Measurements from ENCODE around the gene ZNF189.
A peak's percentile ranks its signal among the peaks of the same experiment; 100 is the strongest.

Gene ZNF189

DNA sequence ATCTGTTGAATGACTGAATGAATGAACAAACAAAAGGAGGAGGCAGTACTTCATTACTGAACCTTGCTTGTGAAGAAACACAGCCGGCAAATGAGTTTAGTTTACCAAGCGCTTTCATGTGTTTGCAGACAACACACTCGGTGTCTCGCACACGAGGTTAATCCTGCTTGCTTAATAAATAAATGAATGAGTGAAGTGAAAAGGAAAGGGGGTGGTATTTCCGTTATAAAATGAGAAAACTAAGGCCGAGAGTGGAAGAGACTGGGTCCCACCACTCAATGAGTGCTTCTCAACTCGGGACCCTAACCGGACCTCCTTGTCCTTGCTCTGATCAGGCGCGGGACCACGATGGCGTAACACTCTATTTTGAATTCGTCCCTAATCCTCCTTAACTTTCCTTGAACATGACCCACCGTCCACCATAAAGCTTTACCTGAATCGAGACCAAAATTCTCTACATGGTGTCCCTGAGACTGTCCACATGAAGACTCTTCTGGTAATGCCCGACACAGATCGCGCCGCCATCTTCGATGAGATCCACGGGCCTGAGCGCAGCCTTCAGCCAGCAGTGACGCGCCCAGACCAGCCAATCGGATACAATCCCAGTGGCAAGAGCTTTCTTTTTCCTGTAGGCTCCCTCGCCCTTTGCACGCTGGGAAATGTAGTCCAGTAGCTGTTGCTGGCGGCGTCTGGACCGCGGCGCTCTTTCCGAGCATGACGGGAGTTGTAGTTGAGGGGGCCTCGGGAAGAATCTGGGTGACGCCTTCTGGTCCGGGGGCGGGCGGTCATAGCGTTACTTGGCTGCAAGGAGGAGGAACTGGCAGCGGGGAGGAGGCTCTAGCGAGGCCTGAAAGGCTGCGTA, at the start of gene ZNF189, which contains the start of gene MRPL50:
ZNF189 (plus strand) TSS at position 784 of the 862 bp plus-strand sequence. CDS start 306 bp downstream, outside the sequence.
MRPL50 (minus strand) TSS at position 551 of the 862 bp plus-strand sequence; CDS start at position 525, 26 bp downstream.
- peak; percentile 80 for DNase-seq (ENCODE audit: low read depth)

- DNase-seq (ENCODE audit: low read depth): no peak
Measured at GRCh38 chr9:101350285-101350684, 48.4 kb upstream of the ZNF189 start.

DNA sequence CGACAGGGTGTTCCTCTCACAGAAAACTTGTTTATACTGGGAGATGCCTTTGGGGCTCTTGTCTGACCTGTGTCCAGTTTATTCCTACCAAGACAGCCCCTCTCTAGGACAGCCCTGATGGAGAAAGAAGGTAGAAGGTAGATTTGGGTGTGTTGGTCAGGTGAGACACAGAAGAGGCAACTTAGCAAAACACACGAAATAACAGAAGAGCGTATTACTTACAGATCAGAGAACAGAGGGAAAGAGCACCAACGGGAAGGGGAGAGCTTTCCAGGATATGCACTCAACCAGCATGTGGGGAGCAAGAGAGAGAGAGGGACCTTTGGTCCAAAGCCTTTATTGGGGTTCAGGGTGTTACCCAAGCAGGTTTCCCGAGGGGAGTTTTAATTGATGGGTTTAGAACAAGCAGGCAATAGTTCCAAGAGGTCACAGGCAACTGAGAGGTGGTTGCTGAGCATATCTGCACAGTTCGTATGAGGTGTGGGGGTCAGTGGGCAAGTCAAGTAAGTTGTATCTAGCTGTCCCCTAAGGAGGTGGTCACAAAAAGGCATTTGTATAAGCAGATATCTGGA, 45.7 kb upstream of the ZNF189 start:
- DNase-seq (ENCODE audit: low read depth): no peak

DNA sequence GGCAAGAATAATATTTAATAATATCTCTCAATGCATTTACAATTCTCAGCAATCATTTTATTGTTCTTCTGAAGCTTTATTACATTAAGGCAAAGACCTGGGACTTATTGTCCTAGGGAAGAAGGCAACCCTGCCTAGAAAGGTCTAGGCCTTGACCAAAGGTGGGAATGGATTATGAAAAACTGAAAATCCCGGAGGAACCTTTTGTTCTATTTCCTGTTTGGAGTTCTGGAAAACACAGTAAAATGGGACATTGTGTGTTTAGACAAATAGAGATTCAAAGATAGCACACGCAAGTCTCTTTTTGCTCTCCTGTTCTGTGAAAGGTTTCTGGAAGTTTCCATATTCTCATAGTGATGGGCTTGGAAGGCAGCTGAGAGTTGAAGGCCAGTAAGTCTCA, 45.0 kb upstream of the ZNF189 start:
- no peak for DNase-seq (ENCODE audit: low read depth)

GRCh38 chr9:101354143-101354764, 44.4 kb upstream of the ZNF189 start:
- no peak for DNase-seq (ENCODE audit: low read depth)

GRCh38 chr9:101354765-101355708, 43.6 kb upstream of the ZNF189 start:
- DNase-seq (ENCODE audit: low read depth): no peak

- DNase-seq (ENCODE audit: low read depth): no peak
Measured at GRCh38 chr9:101356619-101357018, 42.0 kb upstream of the ZNF189 start.

DNA sequence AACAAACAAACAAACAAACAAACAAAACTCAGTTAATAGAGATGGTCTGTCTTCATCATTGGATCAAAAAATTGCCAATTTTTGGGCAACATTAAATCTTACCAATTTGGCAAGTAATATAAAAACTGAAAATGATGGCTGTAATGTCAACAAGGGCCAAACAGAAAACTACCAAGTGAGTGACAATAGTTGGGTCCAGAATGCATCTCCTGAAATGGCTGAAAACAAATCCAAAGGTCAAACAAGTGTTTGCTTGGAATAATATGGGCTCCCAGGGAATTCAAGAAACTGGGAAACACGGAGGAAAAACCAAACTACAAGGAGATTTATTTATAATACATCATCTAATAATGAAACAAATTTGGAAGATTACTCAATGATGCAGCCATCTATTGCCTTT, 39.0 kb upstream of the ZNF189 start:
- no peak for DNase-seq (ENCODE audit: low read depth)

- DNase-seq (ENCODE audit: low read depth): no peak
Measured at GRCh38 chr9:101360647-101361046, 38.0 kb upstream of the ZNF189 start.

GRCh38 chr9:101362450-101362849, 36.2 kb upstream of the ZNF189 start:
- no peak for DNase-seq (ENCODE audit: low read depth)

GRCh38 chr9:101365181-101365580, 33.5 kb upstream of the ZNF189 start:
- DNase-seq (ENCODE audit: low read depth): no peak

DNA sequence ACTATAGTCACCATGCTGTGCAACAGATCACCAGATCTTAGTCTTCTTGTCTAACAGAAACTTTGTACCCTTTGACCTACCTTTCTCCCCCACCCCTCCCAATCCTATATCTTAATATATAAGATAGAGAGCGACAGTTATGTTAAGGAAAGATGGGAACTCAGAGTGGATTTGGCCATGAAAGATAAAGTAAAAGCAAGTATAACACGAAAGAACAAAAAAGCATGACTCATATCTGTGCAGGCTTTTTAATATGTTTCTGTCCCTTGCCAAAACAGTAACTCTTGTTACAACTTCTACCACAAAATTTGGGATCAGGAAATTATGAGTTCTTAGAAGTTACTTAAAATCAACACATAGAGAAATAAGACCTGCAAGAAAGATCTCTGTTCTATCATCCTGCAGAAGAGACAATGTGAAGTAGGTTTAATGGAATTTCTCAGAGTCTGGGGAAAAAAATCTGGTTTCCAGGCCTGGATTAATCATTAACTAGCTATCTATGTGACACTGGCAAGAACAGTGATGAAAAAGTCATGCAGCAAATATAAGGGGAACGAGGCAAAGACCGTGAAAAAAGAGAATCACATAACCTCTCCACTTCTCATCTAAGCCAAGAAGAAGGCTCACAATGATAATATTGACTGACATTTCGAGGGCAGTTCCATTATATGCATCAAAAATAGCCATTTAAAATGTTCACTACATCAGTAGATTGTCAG, 32.5 kb upstream of the ZNF189 start:
- no peak for DNase-seq (ENCODE audit: low read depth)

DNA sequence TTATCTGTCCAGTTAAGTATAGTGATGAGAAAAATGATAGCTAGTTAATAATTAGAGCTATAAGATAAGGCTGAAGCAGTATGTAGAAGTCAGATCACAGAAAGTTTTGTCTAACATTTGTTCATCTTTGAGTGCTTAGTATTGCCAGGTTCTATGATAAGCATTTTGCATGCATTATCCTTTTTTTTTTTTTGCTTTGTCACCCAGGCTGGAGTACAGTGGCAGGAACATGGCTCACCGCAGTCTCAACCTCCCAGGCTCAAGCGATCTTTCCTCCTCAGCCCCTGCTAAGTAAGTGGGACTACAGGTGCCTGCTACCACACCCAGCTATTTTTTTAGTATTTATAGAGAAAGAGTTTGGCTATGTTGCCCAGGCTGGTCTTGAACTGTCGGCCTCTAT, 31.3 kb upstream of the ZNF189 start:
- DNase-seq (ENCODE audit: low read depth): no peak

GRCh38 chr9:101369286-101369685, 29.4 kb upstream of the ZNF189 start:
- no peak for DNase-seq (ENCODE audit: low read depth)

DNA sequence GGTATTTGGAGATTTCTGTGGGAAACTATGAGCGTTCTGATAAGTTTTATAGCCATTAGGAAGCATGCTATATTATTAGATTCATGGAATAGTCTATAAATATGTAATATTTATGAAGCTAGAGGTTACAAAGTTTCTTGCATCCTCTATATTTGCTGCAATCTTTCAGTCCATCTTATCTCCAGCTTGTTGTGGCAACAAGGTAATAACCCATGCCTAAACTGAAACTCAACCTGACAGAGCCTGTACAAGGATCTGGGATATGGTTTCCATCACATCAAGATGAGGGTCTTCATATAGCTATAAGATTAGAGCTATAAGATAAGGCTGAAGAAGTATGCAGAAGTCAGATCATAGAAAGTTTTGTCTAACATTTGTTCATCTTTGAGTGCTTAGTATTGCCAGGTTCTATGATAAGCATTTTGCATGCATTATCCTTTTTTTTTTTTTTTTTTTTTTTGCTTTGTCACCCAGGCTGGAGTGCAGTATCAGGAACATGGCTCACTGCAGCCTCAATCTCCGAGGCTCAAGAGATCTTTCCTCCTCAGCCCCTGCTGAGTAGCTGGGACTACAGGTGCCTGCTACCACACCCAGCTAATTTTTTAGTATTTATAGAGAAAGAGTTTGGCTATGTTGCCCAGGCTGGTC, 28.6 kb upstream of the ZNF189 start:
- no peak for DNase-seq (ENCODE audit: low read depth)

GRCh38 chr9:101371813-101372212, 26.8 kb upstream of the ZNF189 start:
- DNase-seq (ENCODE audit: low read depth): no peak

GRCh38 chr9:101372327-101373118, 26.1 kb upstream of the ZNF189 start:
- no peak for DNase-seq (ENCODE audit: low read depth)

DNA sequence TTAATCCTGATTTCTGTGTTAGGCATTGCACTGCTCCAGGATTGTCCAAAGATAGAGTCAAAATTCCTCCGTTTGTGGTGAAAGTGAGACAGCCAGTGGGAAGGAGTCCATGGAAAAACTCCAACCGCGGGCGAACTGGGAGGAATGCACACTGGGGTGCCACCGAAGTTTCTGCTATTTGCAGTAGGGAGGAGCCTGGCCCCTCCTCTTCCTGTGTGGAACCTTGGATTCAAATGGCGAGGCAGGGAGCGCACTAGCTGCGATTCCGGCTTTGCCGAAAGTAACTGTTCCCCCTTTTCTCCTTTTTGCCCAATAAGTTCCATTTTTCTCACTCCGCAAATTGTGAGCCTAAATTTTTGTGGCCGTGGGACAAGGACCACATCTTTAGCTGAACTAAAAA, 23.1 kb upstream of the ZNF189 start:
- DNase-seq (ENCODE audit: low read depth): no peak

GRCh38 chr9:101376111-101376848, 22.4 kb upstream of the ZNF189 start:
- DNase-seq (ENCODE audit: low read depth): no peak

Data from stimulated activated CD8-positive, alpha-beta memory T cell treated with anti-CD3 and anti-CD28 coated beads, Interleukin-15, amount 100 ng/mL, for 24 hours (primary cell).